ENCODE results near the gene SLC27A6.
A peak's percentile ranks its signal among the peaks of the same experiment; 100 is the strongest.

SLC27A6 gene

DNA sequence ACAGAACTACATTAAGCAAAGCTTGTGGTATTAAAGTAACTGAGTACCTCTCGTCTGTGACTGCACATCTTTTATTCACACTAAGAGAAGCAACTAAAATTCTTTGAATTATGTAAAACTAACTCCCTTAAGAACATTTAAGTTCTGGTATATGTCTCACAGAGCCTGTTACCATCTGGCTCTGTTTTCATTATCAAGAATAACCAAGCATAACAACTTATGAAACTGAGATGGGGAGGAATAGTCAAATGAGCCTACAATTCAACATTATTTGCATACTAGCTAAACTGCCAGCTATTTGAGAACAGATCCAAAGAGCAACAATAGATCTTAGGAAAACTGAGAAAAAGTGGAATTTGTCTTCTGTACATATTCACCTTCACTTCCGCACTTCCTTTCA, 104.0 kb downstream of the SLC27A6 start:
- no peak for DNase-seq

GRCh38 chr5:129073111-129073510, 107.8 kb downstream of the SLC27A6 start:
- DNase-seq: no peak

GRCh38 chr5:129074903-129075302, 109.6 kb downstream of the SLC27A6 start:
- DNase-seq: peak; percentile 67

DNA sequence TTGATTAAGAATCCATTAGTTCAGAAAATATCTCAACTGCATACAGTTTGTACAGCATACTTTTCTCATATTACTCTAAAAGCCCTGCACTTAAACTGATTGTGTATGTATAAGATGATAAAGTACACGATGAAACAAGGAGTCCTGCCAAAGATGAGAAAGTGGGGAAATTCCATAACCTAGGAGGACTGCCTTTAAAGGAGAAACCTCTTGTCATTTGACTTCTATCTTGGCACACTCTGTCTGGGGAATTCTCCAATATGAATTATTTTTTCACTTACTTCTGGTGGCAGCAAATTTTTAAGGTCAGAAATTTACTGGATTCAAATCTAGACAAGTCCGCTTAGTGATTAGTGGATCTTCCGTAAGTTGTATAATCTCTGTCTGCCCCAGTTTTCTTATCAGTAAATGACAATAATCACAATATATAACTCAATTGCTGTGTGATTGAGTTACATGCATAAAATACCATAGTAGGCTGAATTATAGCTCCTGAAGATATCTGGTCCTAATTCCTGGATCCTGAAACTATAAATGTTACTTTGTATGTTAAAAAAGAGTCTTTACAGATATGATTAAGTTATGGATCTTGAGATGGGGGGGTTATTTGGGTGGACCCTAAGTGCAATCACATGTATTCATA, 112.3 kb downstream of the SLC27A6 start:
- no peak for DNase-seq

DNA sequence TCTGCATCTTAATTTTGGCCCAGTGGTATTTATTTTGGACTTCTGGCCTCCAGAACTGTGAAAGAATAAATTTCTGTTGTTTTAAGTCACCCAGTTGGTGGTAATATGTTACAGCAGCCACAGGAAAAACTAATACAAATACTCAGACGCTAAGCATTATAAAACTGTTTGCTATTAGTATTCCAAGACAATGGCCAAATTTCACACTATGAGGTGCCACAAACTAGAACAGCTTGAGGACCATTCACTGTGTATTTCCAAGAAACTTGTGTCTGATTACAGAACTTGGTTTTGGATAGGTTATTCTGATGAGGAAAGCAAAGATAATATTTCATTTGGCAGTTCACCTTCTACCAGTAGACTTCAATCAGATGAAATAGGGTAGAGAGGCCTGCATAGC, 113.0 kb downstream of the SLC27A6 start:
- no peak for DNase-seq

DNA sequence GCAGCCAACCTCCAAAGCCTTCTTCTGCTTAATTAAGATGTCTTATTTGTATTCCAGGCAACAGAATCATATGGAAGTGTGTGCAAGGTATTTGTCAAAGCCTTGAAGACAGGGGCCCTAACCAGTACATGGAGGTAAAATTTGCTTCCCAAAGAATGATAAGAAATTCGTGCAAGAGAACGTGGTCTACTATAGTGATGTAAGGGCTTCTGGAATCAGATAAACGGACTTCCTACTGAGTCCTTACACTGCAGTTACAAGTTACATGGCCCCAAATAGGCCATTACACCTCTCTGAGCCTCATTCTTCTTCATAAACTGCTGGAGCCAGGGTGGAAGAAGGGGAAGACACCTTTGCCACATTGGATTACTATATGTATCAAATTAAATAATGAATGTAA, 113.4 kb downstream of the SLC27A6 start:
- DNase-seq: no peak

DNA sequence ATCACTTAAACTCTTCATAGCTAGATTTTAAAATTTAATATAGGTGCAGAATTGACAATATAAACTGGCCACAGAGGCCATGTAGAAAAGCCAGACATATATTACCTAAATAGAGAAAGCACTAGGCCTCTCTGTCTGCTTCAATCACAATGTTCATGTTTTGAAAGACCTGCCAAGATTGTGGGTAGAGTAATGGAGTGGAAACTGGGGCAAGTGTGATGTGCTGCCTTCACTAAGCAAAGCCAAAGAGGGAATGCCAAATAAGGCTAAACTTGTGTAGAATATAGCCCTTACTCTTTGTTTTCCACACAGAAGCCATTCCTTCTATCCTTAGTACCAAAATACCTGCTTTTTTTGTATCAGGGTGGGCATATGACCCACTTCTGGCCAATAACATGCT, 114.2 kb downstream of the SLC27A6 start:
- DNase-seq: no peak

GRCh38 chr5:129080766-129081165, 115.5 kb downstream of the SLC27A6 start:
- DNase-seq: no peak

DNA sequence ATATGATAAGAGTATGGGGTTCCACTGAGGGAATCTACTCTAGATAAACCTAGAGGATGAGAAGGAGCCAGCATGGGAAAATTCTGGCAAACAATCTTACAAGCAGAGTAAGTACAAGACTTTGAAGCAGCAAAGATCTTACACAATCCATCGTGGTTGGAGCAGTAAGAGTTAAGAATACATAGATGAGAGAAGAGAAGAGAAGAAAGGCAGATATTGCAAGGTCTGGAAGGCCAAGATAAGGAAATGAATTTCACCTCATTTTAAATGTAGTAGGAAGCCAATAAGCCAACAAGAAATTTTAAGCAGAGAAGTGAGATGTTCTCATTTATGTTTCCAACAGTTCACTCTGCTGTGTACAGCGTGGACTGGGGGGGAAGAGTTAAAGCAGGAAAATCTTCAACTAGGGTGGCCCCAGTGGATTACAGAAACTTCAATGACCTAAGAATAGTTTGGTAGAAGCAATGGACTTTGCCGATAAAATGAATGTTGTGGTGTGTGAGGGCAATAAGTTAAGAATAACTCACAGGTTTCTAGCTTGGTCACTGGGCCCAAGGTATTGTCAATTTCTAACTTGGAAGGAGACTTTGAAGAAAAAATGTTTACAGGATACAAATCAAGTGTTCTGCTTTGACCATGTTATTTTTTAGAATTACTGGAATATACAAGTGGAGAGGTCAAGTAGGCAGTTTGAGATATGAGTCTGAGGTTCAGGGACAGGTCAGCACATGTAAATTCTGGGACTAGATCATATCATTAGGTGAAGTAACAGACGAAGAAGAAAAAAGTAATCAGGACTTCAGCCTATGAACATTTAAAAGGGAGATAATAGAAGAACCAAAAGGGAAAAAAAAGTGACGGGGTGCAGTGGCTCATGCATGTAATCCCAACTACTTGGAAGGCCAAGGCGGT, 117.2 kb downstream of the SLC27A6 start:
- no peak for DNase-seq

All from NCI-H82 (cell line).